Adrenal gland (tissue), 12 donors: ENCODE results near the gene CASP9. TPM values are rescaled to one million over a fixed set of nuclear protein-coding genes. Genes with fewer than 3 reads are reported as not detected.
"Not testable (repeated sequence)": the region's sequence is repeated elsewhere in the genome, so short reads cannot be mapped to it uniquely, and the experiment has no call there.

Source experiments
- DNase-seq, 7 donors: peaks; one replicate each; pipeline ENCODE4 v3.0.0-alpha.2; 2019 to 2020
- H3K27ac ChIP-seq, 5 donors: fragments of 200-600 bp; sonication (generic) in 4 of 5; 1 replicate in 3 of 5; 2 replicates in 2 of 5; pipeline versions ENCODE4 v1.5.1 to v1.8.0; 2016 to 2020; ENCODE audit warnings: mild to moderate bottlenecking in 1 of 5
- H3K27me3 ChIP-seq: fragments of 200-600 bp; 2 replicates; pipeline ENCODE4 v1.8.0; 2021
- H3K36me3 ChIP-seq, 2 donors: fragments of 200-600 bp; replicated peaks in 1 of 2; 1 replicate in 1 of 2; 2 replicates in 1 of 2; pipeline versions ENCODE4 v1.5.1 to v1.8.0; 2018 to 2022
- H3K4me1 ChIP-seq, 2 donors: fragments of 200-600 bp; replicated peaks in 1 of 2; 1 replicate in 1 of 2; 2 replicates in 1 of 2; pipeline versions ENCODE4 v1.5.1 to v1.8.0; 2018 to 2021
- H3K4me3 ChIP-seq, 4 donors: fragments of 200-600 bp; sonication (generic) in 3 of 4; one replicate each; pipeline ENCODE4 v1.5.1; 2016 to 2018
- H3K9me3 ChIP-seq, 3 donors: fragments of 200-600 bp; sonication (generic) in 1 of 3; replicated peaks in 1 of 3; 1 replicate in 2 of 3; 2 replicates in 1 of 3; pipeline versions ENCODE4 v1.5.1 to v1.8.0; 2016 to 2021
- POLR2A ChIP-seq, 2 donors: fragments of 450-650 bp; IDR thresholded peaks; one replicate each; pipeline ENCODE4 v1.6.1; 2017; ENCODE audit warnings: antibody characterized with exemption in 2 of 2, mild to moderate bottlenecking in 2 of 2, moderate library complexity in 1 of 2
- WGBS, 4 donors: extraction: QIAGEN DNeasy Blood & Tissue Kit in 2 of 4; methylation state at CpG; one replicate each; pipeline versions ENCODE4 v1.1.5 to v1.1.7; 2013 to 2017; 5-methylcytosine and 5-hydroxymethylcytosine counted together
- intact Hi-C, 2 donors: fragments of 100-400 bp; cut with DNase I; formaldehyde crosslinking; loops; one replicate each; pipeline versions ENCODE4 v1.14.1 to v1.15.0; 2022 to 2023
- polyA plus RNA-seq, 3 donors: library from polyadenylated mRNA; stranded (reverse); fragments of 200-250 nt in 2 of 3; fragments of 350-450 nt in 1 of 3; fragmentation: Illumina TruSeq in 1 of 3; extraction: RNeasy Lipid Tissue Mini Kit (QIAGEN cat#74804) in 1 of 3; gene quantifications; one replicate each; pipeline ENCODE4 v1.2.3, GENCODE V29; 2013 to 2014
- total RNA-seq, 9 donors: library from RNA; depleted of rRNA in 4 of 9; stranded (reverse); fragments of >200 nt in 4 of 9; fragments of 120-200 nt in 1 of 9; fragmentation: NEBNext Ultra II Directional in 1 of 9; extraction: Animal tissue kit (Norgen Biotek cat#: 25700) in 1 of 9; gene quantifications; one replicate each; pipeline versions ENCODE4 v1.1.0 to v1.2.4, GENCODE V29; 2013 to 2023
- TF ChIP-seq, protein P1 (sequence below), 6 experiments: fragments of 450-650 bp in 4 of 6; fragments of 200-600 bp in 2 of 6; sonication (generic) in 1 of 6; IDR thresholded peaks; 1 replicate in 5 of 6; 2 replicates in 1 of 6; pipeline versions ENCODE4 v1.5.1 to v1.8.0; 2016 to 2021; ENCODE audit warnings: antibody characterized with exemption in 6 of 6, mild to moderate bottlenecking in 2 of 6, moderate library complexity in 1 of 6
- donor health status: healthy with polysubstance abuse.
- donor health status: Bipolar disorder and iron deficiency.
- donor health status: DM: yes; HTN: yes; CAD: no.
- donor health status: DM: no; HTN: no; CAD: no.
- donor health status: DM: no; HTN: no; CAD: no.
- donor health status: DM: yes; HTN: yes; CAD: no.

The CASP9 gene
- total and polyA plus RNA-seq, 12 donors: 16.1 to 132 (median 28.3) TPM

DNA sequence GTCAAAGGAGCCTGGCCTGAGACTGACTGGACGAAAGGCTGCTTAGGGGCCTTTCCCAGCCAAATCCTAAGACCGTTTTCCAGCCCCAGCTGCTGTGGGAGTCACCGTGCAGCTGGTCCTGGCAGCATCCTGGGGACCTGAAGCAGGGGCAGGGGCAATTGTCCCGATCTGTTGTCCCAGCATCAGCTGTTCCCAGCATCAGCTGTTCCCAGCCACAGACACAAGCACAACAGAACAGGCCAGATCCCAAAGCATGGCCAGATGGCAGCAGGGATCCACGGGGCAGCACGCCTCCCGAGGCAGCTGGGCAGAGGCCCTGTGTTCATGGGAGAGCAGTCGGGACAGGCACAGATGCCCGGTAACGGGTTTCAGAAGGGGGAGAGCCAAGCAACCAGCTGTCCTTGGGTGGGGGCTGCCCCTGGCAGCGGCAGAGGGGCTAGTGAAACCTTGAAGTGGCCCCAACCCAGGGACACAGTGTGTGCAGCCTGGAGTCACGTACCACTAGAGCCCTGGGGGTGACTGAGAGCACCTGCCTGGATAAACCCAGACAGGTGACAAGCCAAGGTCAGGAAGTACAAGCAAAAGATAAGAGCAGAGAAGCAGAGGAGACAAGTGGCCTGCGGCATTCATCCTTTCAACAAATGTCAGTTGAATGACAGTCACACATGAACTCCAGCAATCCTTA lies 34.8 kb downstream of the CASP9 start:
- Histone ChIP-seq H3K27ac (peak overlapping the region in 1 of 5 donors; percentile 56), H3K9me3 (no peaks in the 10 kb centered on the region), H3K36me3 (peaks cover 0 to 18% of the 10 kb centered on the region in 2 donors), H3K4me3 (no peak overlapping the region), H3K4me1 (no peaks in the 10 kb centered on the region), H3K27me3 (no peaks in the 10 kb centered on the region)
- intact Hi-C loops: no loop called here
- no peak for TF ChIP-seq POLR2A (IDR thresholded peaks at IDR 0.05)
- TF ChIP-seq, protein P1, sequence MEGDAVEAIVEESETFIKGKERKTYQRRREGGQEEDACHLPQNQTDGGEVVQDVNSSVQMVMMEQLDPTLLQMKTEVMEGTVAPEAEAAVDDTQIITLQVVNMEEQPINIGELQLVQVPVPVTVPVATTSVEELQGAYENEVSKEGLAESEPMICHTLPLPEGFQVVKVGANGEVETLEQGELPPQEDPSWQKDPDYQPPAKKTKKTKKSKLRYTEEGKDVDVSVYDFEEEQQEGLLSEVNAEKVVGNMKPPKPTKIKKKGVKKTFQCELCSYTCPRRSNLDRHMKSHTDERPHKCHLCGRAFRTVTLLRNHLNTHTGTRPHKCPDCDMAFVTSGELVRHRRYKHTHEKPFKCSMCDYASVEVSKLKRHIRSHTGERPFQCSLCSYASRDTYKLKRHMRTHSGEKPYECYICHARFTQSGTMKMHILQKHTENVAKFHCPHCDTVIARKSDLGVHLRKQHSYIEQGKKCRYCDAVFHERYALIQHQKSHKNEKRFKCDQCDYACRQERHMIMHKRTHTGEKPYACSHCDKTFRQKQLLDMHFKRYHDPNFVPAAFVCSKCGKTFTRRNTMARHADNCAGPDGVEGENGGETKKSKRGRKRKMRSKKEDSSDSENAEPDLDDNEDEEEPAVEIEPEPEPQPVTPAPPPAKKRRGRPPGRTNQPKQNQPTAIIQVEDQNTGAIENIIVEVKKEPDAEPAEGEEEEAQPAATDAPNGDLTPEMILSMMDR (IDR thresholded peaks at IDR 0.05): no peak
- DNase-seq: no peak
- 65 to 83% (median 73%) methylated on average over 8 to 13 of the region's 13 CpGs for WGBS, 4 donors

DNA sequence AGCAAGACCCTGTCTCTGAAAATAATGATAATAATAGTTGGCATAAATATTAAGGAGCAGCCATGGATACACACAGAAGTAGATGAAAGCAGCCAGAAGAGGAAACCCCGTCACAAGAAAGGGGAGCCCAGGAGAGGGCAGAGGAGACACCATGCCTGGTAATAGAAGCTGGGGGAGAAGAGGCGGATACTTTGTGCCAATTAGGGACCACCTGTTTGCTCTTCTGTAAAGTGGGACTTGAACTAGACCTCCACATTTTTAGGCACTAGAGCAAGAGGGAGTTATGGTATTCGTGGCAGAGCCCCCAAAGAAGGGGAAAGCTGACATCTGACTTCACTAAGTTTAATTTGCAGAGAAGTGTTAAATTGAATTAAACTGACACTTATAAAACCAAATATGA lies 35.6 kb downstream of the CASP9 start:
- Histone ChIP-seq H3K27ac (no peak overlapping the region), H3K4me1 (no peaks in the 10 kb centered on the region), H3K36me3 (peaks cover 0 to 10% of the 10 kb centered on the region in 2 donors), H3K27me3 (no peaks in the 10 kb centered on the region), H3K9me3 (no peaks in the 10 kb centered on the region), H3K4me3 (no peak overlapping the region)
- WGBS, 4 donors: 92 to 98% (median 96%) methylated on average over 3 of the region's 3 CpGs
- intact Hi-C loops: no loop called here
- no peak for DNase-seq
- TF ChIP-seq POLR2A (IDR thresholded peaks at IDR 0.05): no peak
- TF ChIP-seq, protein P1 (IDR thresholded peaks at IDR 0.05): no peak

DNA sequence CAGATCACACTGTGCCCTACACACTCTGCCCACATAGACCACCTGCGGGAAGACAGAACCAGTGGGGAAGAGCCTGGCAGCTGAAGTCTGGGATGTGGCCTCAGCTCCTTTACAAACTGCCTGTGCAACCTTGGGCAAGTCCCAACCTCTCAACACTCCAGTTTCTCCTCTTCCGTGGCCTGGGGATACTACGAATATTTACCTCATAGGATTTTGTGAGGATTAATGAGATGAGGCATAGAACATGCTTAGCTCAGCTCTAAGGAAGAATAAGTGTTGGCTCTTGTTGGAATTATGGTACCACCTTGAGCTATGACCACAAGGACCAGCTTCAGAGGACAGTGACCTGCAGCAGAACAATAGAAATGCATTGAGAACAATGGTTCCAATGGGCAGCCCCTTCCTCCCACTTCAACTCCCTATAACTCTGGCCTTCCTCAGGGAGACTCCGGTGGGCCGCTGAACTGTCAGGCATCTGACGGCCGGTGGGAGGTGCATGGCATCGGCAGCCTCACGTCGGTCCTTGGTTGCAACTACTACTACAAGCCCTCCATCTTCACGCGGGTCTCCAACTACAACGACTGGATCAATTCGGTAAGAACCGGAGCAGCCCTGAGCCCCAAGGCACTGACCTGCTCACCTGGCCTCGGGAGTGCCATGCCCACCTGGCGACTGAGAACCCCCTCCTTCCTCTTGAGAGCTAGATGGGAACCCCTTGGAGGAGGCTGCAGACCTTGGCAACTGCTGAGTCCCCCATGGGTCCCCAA lies 37.0 kb downstream of the CASP9 start:
- H3K9me3 ChIP-seq, intact Hi-C loops, H3K27me3 ChIP-seq, H3K4me3 ChIP-seq, H3K27ac ChIP-seq, H3K4me1 ChIP-seq, DNase-seq, H3K36me3 ChIP-seq: not testable (repeated sequence)
- WGBS, 4 donors: 95 to 99% (median 97%) methylated on average over 15 to 17 of the region's 17 CpGs

DNA sequence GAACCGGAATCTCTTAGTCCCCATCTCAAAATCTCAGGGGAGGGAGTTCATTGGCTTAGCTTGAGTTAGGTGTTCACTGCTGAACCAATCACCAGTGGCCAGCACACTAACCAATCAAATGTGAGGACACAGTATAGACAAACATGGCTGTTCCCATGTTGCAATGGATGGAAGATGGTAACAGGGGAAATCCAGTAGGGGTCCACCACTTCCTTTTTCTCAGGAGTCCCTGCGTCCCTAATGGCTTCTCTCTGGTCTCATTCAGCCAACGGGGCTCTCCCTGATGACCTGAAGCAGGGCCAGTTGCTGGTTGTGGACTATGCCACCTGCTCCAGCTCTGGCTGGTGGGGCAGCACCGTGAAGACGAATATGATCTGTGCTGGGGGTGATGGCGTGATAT lies 38.4 kb downstream of the CASP9 start:
- no peak overlapping the region for H3K4me3 ChIP-seq
- H3K27me3 ChIP-seq: no peaks in the 10 kb centered on the region
- 94 to 100% (median 96%) methylated on average over 5 to 6 of the region's 6 CpGs for WGBS, 4 donors
- H3K4me1 ChIP-seq: no peaks in the 10 kb centered on the region
- no peak overlapping the region for H3K27ac ChIP-seq
- H3K9me3 ChIP-seq: no peaks in the 10 kb centered on the region
- no peaks in the 10 kb centered on the region for H3K36me3 ChIP-seq
- TF ChIP-seq, protein P1 (IDR thresholded peaks at IDR 0.05): no peak
- TF ChIP-seq POLR2A (IDR thresholded peaks at IDR 0.05): no peak
- intact Hi-C loops: no loop called here
- no peak for DNase-seq

DNA sequence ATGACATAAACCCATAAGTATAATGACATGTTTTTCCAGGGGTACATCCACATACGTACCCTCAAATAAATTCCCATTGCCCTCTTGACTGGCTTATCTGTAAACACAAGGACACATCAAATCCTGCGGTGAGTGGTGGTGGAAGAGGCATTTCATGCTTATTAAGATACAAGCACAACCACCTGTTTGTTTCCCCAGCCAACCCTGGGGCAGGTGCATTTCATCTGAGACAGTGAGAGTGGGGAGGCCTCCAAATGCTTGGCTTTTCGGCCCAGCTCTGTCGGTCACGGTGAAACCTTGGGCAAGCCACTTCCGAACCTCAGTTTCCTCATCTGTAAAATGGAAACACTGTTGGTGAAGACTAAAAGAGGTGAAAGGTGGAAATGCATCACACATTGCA lies 39.6 kb downstream of the CASP9 start:
- H3K9me3 ChIP-seq, DNase-seq, H3K27ac ChIP-seq, H3K4me1 ChIP-seq, H3K36me3 ChIP-seq, intact Hi-C loops, H3K4me3 ChIP-seq, H3K27me3 ChIP-seq: not testable (repeated sequence)
- WGBS, 4 donors: 87 to 96% (median 92%) methylated on average over 6 of the region's 6 CpGs
